Transverse colon (tissue), 4 donors: Measurements from ENCODE around the gene AQP6.

ENCODE experiments used
- EP300 ChIP-seq: sonication (generic); formaldehyde crosslinking; IDR thresholded peaks from one replicate; pipeline ENCODE4 v1.6.1; 2017; ENCODE audit warnings: antibody characterized with exemption, low read depth
- POLR2A ChIP-seq: fragments of 450-650 bp; IDR thresholded peaks from one replicate; pipeline ENCODE4 v1.6.1; 2016; ENCODE audit warnings: antibody characterized with exemption, mild to moderate bottlenecking, moderate library complexity
- POLR2AphosphoS5 ChIP-seq, 3 donors: sonication (generic); formaldehyde crosslinking; IDR thresholded peaks; one replicate each; pipeline ENCODE4 v1.6.1; 2016; ENCODE audit warnings: antibody characterized with exemption in 3 of 3
- TF ChIP-seq, protein P1 (sequence below), 5 experiments: fragments of 200-600 bp in 3 of 5; fragments of 450-650 bp in 2 of 5; sonication (generic) in 3 of 5; IDR thresholded peaks; 1 replicate in 2 of 5; 2 replicates in 3 of 5; pipeline ENCODE4 v1.5.1; 2016 to 2017; ENCODE audit warnings: antibody characterized with exemption in 5 of 5, inconsistent platforms in 3 of 5, mild to moderate bottlenecking in 2 of 5, moderate library complexity in 1 of 5

DNA sequence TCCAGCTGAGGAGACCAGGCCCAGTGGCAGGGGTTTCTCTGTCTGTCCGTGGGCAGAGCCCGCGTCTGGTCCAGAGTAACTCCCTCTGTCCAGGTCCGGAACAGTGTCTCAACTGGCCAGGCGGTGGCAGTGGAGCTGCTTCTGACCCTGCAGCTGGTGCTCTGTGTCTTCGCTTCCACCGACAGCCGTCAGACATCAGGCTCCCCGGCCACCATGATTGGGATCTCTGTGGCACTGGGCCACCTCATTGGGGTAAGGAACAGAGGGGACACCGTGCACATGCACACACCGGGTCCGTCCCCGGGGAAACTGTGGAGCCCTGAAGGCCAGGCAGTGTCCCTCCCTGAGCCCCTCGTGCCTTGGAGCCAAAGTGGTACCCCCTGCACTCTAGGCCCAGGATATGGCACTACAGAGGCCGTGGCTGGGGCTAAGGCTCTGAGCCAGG lies 1.5 kb downstream of the AQP6 start:
- TF ChIP-seq EP300, result no peak
- no peak for TF ChIP-seq POLR2A
- no peak for TF ChIP-seq POLR2AphosphoS5 (IDR thresholded peaks at IDR 0.05)
- TF ChIP-seq, protein P1, sequence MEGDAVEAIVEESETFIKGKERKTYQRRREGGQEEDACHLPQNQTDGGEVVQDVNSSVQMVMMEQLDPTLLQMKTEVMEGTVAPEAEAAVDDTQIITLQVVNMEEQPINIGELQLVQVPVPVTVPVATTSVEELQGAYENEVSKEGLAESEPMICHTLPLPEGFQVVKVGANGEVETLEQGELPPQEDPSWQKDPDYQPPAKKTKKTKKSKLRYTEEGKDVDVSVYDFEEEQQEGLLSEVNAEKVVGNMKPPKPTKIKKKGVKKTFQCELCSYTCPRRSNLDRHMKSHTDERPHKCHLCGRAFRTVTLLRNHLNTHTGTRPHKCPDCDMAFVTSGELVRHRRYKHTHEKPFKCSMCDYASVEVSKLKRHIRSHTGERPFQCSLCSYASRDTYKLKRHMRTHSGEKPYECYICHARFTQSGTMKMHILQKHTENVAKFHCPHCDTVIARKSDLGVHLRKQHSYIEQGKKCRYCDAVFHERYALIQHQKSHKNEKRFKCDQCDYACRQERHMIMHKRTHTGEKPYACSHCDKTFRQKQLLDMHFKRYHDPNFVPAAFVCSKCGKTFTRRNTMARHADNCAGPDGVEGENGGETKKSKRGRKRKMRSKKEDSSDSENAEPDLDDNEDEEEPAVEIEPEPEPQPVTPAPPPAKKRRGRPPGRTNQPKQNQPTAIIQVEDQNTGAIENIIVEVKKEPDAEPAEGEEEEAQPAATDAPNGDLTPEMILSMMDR (IDR thresholded peaks at IDR 0.05), result peak; percentile 41 to 58 (median 44)
